Putamen (tissue), 1 donor: ENCODE results near the gene ACAP2.
A peak's percentile ranks its signal among the peaks of the same experiment; 100 is the strongest.
"Not testable (repeated sequence)": the region's sequence is repeated elsewhere in the genome, so short reads cannot be mapped to it uniquely, and the experiment has no call there.

Experiments used
- DNase-seq: peaks from one replicate; pipeline ENCODE4 v3.0.0-alpha.2; 2016; ENCODE audit warnings: low spot score

ACAP2 gene

DNA sequence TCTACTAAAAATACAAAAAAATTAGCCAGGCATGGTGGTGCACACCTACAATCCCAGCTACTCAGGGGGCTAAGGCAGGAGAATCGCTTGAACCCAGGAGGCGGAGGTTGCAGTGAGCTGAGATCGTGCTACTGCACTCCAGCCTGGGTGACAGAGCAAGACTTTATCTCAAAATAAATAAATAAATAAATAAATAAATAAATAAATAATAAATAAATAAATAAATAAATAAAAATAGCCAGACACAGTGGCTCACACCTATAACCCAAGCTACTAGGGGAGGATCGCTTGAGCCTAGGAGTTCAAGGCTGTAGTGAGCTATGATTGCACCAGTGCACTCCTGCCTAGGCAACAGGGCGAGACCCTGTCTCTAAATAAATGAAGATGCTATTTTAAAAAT, 152.2 kb downstream of the ACAP2 start:
- DNase-seq: not testable (repeated sequence)

DNA sequence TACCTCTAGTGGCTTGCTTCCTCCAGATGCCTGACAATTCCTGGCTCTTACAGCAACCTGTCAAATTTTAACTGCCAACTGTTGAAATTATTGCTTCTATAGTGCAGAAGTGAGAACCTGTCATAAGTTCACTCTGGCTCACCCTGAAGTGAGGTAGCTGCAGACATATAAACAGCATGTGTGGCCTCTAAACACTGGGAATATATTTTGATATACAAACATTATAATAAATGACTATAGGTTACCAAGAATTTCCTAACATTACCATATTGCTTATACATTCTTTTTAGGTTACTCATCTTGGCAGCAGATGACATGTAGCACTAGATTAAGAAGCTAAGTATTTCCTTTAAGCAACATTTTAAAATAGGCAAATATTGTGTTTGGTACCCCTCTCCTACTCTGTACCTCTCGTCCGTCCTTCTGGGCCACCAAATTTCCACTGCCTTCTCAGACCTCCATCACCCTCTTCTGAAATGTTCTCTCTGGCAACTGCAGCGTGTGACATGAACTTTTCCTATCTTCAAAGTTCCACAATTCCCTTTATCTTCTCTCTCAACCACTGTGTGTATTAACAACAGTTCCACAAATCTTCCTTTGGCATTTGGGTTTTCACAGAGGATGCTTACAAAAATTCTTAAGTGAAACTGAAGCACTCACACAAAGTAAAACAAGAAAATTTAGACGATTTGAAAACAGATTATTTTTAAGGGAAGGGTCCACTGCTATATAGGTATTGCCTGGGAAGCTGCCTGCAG, 156.5 kb downstream of the ACAP2 start:
- no peak for DNase-seq

DNA sequence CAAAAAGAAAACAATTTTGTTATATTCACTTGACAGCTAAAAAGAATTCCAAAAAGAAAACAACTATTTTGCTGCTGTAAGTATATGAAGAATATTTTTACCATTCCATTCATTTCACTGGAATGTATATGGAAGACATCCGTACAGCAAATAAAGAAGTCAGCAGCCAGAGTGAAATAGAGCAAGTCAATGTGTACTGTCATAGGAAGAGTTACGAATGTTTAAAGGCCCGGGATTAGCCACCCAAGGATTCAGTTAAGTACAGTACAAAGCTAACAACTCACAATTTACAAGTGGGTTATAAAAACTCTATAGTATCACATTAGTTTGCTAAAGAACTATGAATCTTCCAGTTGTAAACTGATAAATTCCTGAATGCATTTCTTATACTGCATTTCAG, 157.4 kb downstream of the ACAP2 start:
- no peak for DNase-seq

DNA sequence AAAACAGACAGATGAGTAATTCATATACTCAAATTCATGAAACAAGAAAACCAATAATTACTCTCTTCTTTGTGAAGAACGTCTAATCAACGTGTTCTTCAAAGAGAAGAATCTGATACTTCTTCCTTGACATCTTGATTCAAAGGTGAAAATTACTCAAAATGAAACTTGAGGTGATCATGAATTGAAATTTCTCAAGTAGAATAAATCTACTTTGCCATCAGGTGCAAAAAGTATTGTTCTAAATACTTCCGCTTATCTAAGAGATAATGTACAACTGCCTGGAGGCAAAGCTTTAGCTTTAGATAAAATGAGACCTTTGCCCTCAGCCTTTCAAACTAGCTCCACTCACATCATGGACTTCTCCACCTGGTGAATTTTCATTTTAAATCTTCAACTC, 158.0 kb downstream of the ACAP2 start:
- no peak for DNase-seq

DNA sequence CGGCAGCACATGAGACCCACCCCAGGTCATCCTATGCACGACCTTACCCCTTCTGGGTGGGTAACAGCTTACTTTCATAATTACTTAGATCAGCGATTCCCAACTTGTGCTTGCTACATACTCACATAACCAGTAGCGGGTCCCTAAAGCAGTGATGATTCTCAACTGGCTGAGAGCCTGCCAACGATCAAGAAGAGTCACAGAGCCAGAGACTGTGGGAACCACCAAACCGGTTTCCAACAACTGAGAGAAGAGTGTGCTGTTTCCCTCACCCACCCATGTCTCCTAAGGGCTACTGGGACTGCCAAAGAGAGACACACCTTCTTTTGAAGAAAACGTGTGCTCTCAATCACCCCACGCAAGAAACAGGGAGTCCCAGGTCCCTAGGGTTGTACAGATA, 159.9 kb downstream of the ACAP2 start:
- no peak for DNase-seq

DNA sequence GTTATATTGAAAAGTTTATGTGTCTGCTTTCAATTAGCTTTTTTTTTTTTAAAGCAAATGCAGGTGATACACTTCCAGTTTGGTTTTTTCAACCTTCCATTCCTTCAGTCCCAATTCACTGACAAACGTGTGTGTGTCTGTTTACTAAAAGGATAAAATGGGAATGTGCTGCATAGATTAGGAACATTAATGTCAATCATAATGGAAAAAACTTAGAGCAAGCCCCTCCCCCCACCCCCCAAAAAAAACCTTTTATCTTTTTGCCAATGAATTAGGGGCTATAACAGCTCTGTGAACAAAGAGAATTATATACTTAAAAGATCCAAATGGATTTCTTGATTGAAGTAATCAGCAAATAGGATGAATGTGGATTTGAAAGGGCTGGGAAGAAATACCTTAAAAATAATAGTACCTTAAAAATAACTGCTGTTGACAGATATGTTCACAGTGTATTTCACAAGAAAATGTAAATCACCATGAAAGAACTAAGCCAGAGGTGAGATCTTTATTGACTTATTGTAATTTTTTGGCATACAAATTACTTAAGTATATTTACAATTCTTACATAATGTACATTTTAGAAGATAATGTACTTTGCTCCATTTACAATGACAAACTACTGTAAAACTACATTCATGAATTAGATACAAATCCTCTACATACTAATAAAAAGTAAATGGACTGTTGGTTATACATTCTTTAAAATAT, 168.4 kb downstream of the ACAP2 start:
- DNase-seq: no peak

DNA sequence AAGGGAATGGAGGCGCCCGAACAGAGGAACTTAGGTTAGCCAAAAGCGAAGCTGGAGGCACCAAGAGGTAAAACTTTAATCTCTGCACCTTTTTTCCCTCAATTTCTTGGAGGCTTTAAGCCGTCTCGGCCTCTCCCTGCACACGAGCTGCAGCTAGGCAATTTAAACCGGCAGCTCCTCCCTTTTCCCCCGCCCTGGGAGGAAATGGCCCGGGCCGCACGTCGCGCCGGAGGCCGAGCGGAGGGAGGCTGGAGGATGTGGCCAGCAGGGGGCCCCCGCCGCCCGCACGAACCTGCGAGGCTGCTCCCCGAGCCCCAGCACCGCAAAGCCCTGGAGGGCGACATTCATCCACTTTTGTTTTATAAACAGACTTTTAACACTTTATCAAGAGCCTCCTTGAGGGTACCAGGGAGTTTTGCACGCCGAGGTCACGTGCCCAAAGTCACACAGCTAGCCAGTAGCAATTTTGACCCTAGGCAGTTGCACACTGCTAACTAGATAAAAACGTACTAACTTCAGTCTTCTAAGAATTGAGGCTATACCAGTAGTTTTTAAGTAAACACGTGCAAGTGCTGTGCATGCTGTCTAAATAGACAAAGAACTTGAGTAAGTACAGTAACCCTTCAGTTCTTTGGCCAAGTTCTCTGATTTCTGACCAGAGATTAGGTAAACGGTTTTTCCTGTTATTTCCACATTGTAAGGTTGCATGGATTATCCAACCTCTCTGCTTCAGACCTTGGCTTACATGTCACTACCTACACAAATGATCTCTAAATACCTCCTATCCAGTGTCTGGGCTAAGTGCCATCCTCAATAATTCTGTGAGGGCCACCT, 171.2 kb downstream of the ACAP2 start:
- DNase-seq: peak; percentile 88

DNA sequence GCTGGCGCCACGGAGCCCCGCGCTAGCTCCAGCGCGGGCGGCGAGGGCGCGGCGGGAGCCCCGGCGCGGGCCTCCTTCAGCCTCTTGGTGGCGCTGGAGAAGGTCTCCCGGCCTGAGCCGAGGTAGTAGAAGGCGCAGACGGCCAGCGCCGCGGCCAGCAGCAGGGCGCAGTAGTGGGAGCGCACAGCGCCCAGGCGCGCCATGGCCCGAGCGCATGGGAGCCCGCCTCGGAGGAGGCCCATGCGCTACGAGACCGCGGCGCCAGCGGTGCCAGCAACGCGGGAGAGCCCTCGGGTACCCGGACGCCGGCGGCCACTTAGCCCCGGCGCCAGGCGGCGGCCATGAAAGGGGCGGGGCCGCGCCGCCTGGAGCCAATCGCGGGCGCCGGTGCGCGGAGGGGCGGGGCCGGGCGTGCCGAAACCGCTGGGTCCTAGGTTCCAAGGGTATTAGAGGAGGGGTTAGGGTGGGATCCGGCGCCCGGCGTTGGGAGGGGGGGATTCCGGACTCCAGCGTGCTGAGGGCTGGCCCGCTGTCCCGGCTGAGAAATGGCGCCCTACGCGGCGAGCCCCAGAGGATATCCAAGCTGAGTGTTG, 171.9 kb downstream of the ACAP2 start, which contains the start of gene XXYLT1:
Gene XXYLT1 (minus strand): TSS at position 343 of the 593 bp plus-strand sequence. CDS start 101 bp downstream, at position 242.
- DNase-seq: peak; percentile 87

DNA sequence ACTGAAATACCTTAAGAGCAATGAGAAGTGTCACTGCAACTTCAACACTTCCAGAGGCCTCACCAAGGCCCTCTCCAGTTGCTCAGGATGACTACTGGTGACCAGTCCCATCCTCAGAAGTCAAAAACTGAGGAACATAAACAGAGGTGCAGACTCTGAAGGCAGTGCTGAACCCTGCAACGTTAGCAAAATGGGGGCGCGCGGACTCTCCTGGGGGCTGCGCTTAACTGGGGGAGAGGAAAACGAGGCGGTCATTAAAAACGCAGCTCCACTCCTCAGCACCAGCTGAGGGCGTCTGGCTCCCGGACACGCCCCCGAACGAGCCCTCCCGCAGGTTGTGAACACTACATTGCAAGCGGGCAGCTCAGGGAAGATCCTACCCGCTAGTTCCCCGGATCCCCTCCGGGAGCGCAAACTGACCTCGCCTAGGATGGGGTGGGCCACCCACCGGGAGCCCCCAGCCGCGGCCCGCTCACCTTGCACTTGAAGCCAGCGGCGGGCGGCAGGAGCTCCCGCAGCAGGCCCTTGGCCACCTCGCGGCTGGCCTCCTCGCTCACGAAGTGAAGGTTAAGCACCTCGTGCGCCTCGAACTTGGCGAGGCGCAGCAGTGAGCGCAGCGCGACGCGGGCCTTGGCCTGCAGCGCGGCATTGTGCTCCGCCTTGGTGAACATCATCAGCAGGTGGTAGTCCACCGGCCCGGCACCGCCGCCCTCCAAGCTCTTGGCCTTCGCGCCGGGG, 172.6 kb downstream of the ACAP2 start:
- DNase-seq: no peak

DNA sequence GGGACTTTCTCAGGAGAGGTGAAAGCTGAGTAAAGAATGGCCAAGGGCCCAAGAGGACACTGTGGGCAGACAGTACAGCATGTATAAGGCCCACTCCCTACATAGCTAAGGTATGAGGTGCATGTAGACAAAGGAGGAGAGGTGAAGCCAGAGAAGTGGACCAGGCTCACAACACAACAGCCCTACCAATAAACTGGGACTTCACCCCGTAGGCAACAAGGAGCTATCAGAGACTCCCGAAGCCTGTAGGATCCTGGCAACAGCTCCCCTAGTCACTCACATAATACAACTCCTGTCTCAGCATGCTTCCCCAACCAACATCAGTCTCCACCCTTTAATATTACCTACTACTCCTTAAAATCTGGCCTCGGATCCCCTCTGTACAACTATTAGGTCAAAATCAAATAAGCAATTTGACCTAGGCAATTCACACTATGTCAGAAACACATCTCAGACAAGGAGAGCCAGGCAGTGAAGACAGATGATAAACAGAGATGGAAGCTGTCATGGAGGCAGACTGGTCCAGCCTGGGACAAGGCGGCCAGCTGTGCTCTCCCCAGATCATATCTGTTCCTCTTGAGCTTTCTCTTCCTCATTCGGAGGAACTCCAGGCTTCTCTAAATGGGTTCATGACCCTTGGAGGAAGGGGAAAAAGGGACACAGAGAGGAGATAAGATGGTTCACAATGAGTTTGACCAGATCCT, 173.3 kb downstream of the ACAP2 start:
- DNase-seq: no peak

DNA sequence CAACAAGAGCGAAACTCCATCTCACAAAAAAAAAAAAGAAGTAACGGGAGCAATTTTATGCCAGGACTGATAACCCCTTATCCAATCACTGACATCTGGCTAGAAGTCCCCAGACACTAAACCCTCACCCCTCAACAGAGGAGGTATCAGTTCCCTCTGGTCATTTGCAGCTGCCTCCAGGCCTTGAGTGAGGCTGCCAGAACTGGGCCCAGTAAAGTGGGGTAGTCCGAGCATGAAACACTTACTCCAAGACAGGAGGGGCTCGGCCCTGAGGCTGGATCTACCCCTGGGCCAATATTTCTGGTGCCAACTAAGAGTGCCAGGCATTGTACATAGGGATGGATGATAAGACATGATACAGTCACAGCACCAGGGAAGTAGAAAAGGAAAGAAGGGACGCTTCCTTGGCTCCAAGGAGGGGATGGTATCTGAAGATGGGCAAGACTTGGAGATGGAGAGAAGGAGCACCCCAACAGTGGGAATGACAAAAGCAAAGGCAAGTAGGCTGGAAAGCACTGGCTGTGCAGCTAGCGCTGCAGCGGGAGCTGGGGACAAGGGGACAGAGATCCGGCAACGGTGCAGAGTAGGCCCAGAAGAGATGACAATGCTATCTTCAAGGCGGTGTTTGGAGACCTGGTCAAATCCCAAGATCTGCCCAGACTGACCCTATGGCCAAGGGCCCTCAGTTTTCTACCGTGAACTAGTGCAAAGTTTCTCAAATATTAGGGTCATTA, 174.1 kb downstream of the ACAP2 start:
- no peak for DNase-seq

DNA sequence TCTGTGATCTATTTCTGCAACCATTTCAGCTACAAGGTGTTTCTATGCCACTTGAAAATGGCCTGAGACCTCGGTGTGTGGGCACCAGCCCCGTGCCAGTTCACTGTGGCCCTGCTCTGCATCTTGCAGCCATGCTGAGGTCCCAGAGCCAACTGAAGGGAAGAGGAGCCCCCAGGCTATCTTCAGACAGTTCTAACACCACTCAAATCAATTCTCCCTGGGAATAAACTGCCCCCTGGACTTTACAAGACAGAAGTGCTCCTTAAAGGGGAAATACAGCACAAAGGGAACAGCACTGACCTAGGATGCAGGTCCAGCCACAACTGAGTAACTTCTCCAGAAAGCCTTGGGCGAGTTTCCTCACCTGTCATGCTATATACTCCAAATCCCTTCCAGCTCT, 175.7 kb downstream of the ACAP2 start:
- DNase-seq: no peak

DNA sequence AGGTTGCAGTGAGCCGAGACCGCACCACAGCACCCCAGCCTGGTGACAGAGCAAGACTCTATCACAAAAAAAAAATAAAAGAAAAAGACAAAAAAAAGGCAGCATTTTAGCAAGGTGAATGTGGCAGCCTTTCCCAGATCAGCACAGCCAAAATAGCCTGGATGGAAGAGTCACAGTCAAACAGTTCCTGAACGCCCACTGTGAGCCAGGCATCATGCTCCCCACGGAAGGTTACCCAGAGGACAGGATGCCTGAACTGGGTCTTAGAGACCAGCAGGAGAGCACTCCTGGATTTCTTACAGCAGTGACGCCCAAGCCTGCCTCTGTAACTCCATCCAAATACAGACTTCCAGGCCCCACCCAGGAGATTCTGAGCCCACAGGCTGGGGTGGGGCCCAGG, 176.4 kb downstream of the ACAP2 start:
- no peak for DNase-seq

DNA sequence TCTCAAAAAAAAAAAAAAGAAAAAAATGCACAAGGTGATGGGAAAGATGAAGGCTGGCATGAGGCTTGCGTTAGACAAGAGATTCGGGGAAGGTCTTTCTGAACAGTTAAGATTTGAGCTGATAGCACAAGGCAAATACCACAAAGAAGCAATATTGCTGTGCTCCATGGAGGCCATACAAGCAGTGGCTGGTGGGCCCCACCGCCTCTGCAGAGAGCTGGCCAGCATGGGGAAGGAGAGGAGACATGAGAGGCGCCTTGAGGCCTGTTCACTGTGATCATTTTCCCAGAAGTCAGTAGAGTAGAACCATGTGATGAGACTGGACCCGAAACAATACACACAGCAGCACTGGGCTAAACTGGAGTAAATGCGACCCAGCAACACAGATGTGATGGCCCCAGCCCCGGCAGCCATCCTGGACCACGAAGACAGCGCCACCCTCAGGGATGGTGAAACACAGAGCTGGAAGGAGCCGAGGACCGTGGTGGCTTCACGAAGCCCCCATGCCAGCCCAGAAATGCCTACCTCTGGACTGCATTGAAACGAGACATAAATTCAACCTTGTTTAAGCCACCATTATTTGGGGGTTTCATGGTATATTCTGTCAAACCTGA, 177.3 kb downstream of the ACAP2 start:
- DNase-seq: no peak

DNA sequence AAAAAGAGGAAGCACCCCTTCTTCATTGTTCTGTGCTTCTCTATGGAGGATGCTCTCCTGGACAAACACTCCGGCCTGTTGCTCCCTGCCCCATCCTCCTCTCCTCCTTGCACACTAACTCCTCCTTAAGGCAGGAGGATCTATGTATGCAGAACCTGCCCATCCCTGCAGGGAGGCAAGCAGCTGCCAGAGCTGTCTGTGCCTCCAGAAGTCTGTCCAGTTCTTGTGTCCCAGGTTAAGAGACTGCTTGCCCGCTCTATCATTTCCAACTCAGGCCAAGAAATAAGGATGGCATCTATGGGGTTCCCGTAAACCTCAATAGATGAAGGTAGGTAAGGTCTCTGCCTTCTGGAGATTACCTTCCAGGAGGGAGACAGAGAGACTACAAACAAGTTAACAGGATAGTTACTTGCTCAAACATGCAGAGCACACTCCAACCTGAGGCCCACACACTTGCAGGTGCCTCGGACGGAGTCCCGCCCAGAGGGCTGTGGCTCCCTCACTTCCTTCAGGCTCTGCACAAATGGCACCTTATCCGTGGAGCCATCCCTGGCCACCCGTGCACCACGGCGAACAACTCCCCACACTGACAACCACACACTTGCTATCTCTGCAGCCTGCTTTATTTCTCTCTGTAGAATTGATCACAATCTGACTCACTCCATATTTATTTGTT, 178.8 kb downstream of the ACAP2 start:
- no peak for DNase-seq

DNA sequence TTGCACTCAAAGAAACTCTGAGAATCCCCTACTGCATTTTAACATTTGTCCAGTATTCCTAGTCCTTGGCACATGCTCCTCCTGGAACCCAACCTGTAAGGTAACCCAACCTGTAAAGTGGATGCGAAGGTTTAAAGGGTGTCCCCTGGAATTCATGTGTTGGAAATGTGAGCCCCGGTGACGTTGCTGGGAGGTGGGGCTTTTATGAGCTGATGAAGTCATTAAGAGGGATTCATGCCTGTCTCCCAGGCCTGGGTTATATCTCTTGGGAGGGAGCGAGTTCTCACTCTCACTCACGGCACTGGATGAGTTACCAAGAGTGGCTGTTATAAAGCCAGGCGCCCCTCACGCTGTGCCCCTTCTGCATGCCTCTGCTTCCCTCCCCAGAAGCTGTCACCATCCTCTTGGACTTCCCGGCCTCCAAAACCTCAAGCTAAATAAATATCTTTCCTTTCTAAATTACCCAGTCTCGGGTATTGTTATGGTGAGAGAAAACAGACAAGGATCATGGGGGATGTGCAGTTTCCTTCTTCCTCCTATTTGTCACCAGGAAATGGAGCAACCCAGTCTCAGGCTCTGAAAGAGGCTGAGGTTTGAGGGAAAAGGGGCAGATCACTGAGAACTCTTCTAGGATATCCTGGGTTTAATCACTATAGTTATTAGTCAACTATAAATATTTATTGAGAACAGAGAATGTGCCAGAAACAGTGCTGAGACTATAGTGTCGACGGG, 179.5 kb downstream of the ACAP2 start:
- DNase-seq: no peak

DNA sequence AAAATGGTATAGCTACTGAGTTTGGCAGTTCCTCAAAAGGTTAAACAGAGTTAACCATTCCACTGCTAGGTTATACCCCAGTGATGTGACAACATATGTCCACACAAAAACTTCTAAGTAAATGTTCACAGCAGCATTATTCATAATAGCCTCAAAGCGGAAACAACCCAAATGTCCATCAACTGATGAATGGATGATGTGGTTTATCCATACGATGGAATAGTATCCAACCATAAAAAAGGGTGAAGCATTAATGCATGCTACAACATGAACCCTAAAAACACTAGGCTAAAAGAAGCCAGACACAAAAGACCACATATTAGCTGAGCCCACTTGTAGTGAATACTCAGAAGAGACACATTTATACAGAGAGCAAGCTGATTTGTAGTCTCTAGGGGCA, 180.9 kb downstream of the ACAP2 start:
- DNase-seq: no peak

DNA sequence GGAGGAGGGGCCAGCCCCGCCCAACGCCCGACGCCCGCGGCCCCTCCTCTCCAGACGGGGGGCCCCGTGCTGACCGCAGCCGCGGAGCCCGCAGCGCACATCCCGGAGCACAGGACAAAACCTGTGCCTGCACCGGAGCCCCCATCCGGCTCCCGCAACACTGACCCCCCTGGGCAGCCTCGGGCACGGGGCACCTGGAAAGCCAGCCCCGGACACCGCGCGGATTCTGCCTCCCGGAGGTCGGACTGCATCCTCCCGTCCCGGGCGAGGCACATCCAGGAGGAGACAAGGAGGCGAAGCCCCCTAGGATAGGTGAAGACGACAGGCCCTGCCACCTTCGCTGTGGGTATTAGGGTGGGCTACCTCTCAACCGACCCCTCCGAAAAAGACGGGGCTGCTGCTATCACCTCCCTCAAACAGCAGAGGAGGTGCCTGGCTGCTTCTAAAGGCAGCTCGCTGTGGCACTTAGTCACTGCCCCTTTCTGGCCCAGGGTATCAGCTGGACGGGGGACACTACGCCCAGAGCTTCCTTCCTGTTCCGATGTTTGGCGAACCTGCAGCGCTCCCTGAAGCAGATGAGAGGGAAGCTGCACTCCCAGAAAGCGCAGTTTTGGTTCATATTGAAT, 182.4 kb downstream of the ACAP2 start:
- no peak for DNase-seq
